HK-2 (cell line): ENCODE measurements around the gene ADGRF4.

Source experiments
- DNase-seq: peaks from one replicate; pipeline ENCODE4 v3.0.0-alpha.2; 2018; ENCODE audit not compliant: unreplicated experiment

ADGRF4 gene

GRCh38 chr6:47698342-47698787 lies at the start of gene ADGRF4:
Gene ADGRF4, plus strand, starts transcription at chr6:47698580. Its CDS starts 8,666 bp downstream, at chr6:47707246.
- peak; percentile 14 for DNase-seq

DNA sequence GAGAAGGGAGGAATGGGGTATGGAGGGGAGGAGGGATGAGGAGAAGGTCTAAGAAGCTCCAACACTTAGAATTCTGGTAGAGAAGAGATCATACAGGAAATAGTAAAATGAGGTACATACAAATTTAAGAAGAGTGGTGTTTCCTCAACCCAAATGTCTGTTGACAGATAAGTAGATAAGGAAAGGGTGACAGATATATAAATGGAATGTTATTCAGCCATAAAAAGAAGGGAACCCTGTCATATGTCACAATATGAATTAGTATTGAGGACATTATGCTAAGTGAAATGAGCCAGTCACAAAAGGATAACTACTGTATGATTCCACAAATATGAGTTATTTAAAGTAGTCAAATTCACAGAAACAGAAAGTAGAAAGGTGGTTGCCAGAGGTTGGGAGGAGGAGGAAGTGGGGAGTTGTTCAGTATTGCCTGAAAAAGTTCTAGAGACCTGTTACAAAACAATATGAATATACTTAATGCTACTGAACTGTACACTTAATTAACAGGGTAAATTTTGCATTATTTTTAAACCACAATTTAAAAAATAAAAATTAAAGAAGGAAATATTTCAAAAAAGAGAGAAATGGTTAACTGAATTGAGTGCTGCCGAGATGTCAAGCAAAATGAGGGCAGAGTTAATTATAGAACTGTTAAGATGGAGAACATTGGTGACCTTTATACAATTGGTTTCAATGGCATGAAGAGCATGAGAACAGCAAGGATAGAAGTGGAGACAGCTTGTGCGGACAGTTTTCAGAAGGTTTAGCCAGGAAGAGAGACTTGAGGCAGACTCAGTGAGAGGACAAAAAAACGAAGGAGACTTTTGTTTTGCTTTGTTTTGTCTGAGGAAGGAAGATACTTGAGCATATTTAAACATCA lies 47.6 kb upstream of the ADGRF4 start:
- DNase-seq, result no peak

DNA sequence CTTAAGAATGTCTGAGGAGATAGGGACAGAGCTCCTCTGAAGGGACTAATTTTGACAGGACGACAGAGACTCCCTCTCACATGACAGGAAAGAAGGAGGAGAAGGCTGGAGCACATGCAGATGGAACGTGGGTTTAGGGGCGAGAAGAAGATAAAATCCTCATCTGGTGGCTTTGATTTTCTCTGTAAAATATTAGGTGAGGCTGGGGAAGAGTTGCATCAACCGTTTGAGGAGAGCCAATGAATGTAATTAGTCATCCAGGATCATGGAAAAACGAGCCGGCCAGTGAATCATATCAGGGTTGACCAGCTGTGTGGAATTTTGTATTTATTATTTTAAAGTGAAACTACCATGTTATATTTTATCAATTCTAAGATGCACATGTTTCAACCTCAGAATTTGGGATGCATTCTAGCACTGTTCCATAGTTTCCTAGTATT lies 46.9 kb upstream of the ADGRF4 start:
- peak; percentile 31 for DNase-seq

GRCh38 chr6:47653706-47654105 lies 44.7 kb upstream of the ADGRF4 start:
- no peak for DNase-seq

DNA sequence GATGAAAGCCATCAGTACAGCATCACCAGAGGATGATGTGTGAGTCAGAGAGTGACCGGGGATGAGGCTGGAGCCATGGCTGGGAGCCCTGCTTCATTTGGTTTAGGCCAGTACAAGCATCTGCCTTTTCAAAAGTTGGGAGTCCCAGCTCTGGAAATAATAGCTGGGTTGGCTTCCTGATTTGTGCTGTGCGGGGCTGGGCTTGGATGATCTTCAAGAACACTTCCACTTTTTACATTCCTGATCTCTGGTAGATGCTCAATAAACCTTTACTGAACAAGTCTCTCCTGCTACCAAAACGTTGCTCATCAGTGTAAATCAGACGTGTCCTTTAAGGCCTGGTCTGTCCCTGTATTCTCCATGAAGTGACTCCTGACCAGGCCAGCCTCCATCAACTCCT lies 44.1 kb upstream of the ADGRF4 start:
- no peak for DNase-seq

DNA sequence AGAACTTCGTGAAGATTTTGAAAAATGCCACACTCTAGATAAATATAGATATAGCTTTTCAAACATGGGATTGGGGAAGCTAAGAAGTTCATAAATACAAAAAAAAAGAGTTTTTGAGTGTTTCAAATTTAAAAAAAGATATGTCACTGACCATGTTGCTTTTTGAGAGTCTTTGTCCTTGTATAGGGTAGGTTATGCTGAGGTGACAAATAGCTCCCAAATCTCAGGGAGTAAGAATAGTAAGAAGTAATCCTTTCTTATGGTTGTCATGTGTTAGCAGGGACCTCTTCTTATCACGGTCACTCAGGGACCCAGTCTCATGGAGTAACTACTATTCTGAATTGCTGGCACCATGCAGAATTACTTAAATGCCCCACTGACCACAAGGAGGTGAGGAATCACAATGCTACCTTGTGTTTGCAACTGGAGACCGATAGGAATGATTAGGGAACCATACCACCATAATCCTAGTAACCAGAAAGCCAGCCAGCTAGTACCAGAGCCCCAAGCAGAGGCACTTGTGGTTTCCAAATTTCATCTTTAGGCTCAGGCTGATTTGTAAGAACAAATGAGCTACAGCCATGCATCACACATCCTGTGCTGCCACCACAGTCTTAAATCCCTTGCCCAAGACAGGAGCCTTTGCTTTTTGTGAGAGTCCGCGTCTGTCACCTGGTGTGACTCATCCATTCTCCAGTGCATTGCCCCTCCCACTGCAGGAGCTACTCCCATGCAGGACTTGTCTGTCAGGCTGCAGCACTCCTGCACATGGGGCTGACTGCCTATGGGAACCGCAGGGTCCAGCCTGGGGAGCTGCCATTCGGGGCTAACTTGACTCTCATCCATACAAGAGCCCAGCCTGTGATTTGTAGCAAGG lies 42.4 kb upstream of the ADGRF4 start:
- DNase-seq, result peak; percentile 47

- no peak for DNase-seq
These were observed 36.4 kb upstream of the ADGRF4 start for GRCh38 chr6:47661960-47662359.

DNA sequence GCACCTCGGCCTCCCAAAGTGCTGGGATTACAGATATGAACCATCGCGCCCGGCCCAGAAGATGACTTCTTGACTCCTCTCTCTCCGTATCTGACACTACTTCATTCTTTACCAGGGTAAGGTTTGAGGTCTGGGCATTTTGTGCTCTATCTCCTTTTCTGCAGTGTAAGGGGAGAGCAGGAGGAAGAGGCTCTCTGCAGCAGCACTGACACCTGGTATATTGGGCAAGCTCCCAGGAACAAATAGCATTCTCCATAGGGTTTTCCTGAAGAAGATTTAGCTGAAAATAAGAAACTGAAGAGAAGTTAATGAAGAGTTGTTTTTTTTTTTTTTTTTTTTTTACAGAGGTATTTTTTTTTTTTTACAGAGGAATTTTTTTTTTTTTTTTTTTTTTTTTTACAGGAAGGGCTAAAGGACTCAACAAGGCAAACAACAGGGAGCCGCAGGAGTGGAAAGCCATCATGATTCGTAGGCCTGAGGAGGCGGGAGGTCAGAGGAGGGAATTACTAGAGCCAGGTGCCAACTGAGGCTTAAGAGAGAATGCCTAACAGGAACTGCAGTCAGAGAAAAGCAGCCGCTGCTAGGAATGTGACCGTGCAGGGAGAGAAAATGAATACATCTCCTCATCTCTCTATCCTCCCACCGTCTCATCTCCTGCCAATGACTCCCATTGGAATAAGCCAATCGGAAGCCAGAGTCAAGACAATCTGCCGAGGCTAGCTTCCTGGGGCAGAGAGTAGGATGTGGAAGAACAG lies 34.7 kb upstream of the ADGRF4 start:
- DNase-seq, result peak; percentile 15

DNA sequence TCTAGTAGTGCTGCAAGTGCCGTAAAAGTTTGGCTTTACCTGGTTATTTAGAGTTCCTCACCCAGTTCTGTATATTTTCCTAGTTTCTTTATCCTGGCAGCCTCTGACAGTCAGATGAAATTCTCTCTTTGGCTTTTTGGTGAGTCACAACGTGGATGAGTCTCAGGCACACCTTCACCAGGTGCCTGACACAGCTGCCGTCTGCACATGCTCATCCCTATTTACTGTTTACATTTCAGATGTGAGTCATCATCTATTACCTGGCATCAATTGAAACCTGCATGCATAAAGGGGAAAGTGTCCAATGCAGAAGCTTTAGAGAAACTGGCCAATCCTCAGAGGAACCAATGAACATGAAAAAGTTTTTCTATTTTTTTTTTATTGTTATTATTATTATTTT lies 33.3 kb upstream of the ADGRF4 start:
- no peak for DNase-seq

DNA sequence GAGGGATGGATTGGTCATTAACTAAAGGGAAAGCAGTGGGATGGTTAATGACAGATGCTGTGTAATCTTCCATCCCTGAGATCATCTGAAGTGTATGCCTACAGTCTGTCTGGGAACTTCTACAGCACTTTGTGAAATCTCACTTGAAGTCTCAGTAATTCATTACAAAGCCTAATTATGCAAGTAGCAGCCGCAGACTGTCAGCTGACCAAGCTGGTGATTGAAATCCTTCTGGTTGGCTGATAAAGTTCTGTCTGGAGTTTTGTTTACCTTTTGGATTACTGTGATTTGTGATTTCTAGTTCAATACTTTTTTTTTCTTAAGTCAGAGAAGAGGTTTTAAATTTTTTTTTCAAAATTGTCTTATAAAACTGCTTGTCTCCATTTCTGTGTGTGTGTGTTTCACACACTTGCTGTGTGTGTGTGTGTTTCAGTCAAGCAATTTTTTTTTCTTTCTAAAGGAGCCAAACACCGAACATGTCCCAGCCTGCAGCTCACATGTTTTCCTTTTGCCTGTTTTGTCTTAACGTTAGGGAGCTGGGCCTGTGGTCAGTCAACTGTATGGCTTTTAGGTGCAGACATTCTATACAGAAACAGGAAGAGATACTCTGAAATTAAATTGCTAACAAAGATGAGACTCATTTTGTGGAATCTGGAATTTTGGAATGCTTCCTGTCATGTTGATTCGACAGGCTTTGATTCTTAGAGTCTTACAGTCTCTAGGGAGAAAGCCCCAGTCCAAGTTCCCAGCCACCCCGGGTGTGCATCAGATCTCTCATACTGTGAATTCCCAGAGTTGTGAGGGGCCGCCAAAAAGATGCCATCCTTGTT lies 28.5 kb upstream of the ADGRF4 start:
- DNase-seq, result peak; percentile 7

DNA sequence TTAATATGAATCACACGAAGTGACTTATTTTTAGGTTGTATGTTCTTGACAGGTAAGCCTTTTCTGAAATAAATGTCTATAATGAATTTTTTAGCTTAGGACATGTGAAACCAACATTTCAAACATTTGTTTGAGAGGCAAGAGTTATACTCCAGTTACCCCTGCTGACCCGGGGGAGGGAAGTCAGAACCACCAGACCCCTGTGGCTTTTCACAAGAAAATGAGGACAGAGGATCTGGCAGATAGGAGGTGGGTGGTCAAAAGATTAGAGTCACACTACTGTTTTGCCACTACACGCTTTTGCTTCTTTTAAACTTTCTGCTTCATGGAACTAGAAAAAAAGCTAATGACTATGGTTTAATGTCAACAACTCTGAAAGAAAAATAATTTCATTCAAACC lies 27.5 kb upstream of the ADGRF4 start:
- no peak for DNase-seq

- no peak for DNase-seq
These were observed 26.6 kb upstream of the ADGRF4 start for GRCh38 chr6:47671777-47672176.

GRCh38 chr6:47672816-47673215 lies 25.6 kb upstream of the ADGRF4 start:
- no peak for DNase-seq

GRCh38 chr6:47674673-47675072 lies 23.7 kb upstream of the ADGRF4 start:
- DNase-seq, result no peak

GRCh38 chr6:47677381-47678100 lies 20.8 kb upstream of the ADGRF4 start:
- DNase-seq, result no peak

- DNase-seq, result no peak
These were observed 19.6 kb upstream of the ADGRF4 start for GRCh38 chr6:47678739-47679138.

- DNase-seq, result no peak
These were observed 19.0 kb upstream of the ADGRF4 start for GRCh38 chr6:47679322-47679906.

GRCh38 chr6:47680051-47680450 lies 18.3 kb upstream of the ADGRF4 start:
- no peak for DNase-seq

DNA sequence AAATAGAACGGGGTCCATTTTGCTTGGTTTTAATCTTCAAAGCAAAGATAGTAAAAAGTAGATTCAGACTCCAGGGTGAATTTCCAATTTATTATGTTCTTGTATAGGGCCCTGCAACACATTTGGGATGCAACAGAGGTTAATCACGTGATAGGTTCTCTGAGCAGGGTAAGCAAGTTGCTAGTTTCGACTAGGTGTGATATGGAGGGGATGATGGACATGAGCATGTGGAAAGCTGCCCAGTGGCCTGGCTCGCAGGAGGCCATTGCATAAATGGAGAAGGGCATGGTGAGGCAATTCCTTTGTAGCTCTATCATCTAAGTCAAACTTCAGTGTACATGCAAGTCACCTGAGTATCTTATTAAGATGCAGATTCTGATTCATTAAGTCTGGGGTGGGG lies 17.7 kb upstream of the ADGRF4 start:
- no peak for DNase-seq
